ENCODE data around the gene CADPS. TPM values are rescaled to one million over a fixed set of nuclear protein-coding genes. Genes with fewer than 3 reads are reported as not detected.

CADPS gene
- total RNA-seq, 1 experiment from 2014 or later, result not detected

DNA sequence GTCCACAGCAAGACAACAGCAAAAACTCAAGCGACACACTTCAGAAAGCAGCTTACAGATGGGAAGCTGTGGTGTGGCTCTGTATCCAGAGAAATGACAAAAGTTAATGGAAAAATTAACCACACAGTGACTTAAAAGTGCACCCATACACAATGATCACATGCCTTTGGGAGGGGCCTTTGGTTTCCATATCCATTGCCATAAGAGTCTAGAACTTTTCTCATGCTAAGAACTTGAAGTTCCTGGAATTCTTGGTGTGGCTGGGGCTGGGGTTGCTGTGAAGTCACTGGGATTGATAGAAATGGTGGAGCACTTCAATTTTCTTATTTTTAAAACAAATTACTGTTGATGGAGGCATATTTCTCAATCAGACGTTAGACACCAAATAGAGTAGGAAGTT is 393.3 kb downstream of the CADPS start:
- Histone ChIP-seq H3K27me3 (ENCODE audit: control insufficient read depth, insufficient read depth, low read length) (no peaks in the 10 kb centered on the region), H3K4me3 (ENCODE audit: low read depth in 2 of 2, low read length in 2 of 2) (no peak overlapping the region), H3K9me3 (ENCODE audit: control insufficient read depth, insufficient read depth, low read depth, low read length) (no peaks in the 10 kb centered on the region), H3K36me3 (ENCODE audit: control insufficient read depth, insufficient read depth, low read length) (no peaks in the 10 kb centered on the region), H3K4me1 (ENCODE audit: control insufficient read depth, insufficient read depth, low read length) (no peaks in the 10 kb centered on the region), H3K27ac (ENCODE audit: low read length) (no peak overlapping the region)
- TF ChIP-seq TCF7L2 (IDR thresholded peaks at IDR 0.05; ENCODE audit: low read depth, low read length) (no peak), CTCF (IDR thresholded peaks at IDR 0.05) (no peak), POLR2AphosphoS5 (IDR thresholded peaks at IDR 0.05; ENCODE audit: low read depth, low read length) (no peak), SIN3A (IDR thresholded peaks at IDR 0.05; ENCODE audit: borderline replicate concordance, insufficient read depth, low read depth, low read length) (no peak)
- TF ChIP-seq, protein P1, sequence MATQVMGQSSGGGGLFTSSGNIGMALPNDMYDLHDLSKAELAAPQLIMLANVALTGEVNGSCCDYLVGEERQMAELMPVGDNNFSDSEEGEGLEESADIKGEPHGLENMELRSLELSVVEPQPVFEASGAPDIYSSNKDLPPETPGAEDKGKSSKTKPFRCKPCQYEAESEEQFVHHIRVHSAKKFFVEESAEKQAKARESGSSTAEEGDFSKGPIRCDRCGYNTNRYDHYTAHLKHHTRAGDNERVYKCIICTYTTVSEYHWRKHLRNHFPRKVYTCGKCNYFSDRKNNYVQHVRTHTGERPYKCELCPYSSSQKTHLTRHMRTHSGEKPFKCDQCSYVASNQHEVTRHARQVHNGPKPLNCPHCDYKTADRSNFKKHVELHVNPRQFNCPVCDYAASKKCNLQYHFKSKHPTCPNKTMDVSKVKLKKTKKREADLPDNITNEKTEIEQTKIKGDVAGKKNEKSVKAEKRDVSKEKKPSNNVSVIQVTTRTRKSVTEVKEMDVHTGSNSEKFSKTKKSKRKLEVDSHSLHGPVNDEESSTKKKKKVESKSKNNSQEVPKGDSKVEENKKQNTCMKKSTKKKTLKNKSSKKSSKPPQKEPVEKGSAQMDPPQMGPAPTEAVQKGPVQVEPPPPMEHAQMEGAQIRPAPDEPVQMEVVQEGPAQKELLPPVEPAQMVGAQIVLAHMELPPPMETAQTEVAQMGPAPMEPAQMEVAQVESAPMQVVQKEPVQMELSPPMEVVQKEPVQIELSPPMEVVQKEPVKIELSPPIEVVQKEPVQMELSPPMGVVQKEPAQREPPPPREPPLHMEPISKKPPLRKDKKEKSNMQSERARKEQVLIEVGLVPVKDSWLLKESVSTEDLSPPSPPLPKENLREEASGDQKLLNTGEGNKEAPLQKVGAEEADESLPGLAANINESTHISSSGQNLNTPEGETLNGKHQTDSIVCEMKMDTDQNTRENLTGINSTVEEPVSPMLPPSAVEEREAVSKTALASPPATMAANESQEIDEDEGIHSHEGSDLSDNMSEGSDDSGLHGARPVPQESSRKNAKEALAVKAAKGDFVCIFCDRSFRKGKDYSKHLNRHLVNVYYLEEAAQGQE (IDR thresholded peaks at IDR 0.05; ENCODE audit: insufficient read depth in 1 of 2, low read depth in 2 of 2, low read length in 1 of 2), result no peak
- no peak for ATAC-seq
- CTCF ChIA-PET, result no interaction called here
- intact Hi-C loops (cut with micrococcal nuclease; ENCODE audit: unreplicated experiment), result no loop called here
- POLR2A ChIA-PET, result no interaction called here
- BruUV-seq (replicated peaks), result no TSS peak
- in situ Hi-C loops (cut with HindIII; ENCODE audit: low pct_unique_long_range_greater_than_20kb, low sequenced_read_pairs), result no loop called here
- DNase-seq (ENCODE audit: low read depth, low spot score), result no peak

DNA sequence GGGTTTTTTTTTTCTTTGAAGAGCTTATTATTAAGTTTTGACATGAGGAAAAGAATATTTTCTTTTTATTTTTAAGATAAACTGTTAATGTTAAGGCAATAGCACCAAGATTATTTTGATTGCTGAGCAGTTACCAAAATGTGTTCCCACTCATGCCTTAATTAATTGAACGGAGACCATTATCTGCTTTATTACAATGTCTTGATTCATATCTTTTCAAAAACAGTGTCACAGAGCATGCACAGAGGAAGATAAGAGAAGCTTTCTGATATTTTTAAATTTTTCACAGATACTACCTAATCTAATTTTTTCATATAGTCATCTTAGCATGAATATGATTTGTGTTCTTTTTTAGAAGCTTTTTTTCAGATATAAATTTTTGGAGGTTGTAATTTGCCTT is 395.2 kb downstream of the CADPS start:
- H3K27me3 ChIP-seq (ENCODE audit: control insufficient read depth, insufficient read depth, low read length), result no peaks in the 10 kb centered on the region
- H3K4me3 ChIP-seq (ENCODE audit: low read depth in 2 of 2, low read length in 2 of 2), result no peak overlapping the region
- H3K27ac ChIP-seq (ENCODE audit: low read length), result no peak overlapping the region
- no TSS peak for BruUV-seq (replicated peaks)
- TF ChIP-seq, protein P1 (IDR thresholded peaks at IDR 0.05; ENCODE audit: insufficient read depth in 1 of 2, low read depth in 2 of 2, low read length in 1 of 2), result no peak
- TF ChIP-seq TCF7L2 (IDR thresholded peaks at IDR 0.05; ENCODE audit: low read depth, low read length) (no peak), POLR2AphosphoS5 (IDR thresholded peaks at IDR 0.05; ENCODE audit: low read depth, low read length) (no peak), SIN3A (IDR thresholded peaks at IDR 0.05; ENCODE audit: borderline replicate concordance, insufficient read depth, low read depth, low read length) (no peak), CTCF (IDR thresholded peaks at IDR 0.05) (no peak)
- POLR2A ChIA-PET, result no interaction called here
- H3K4me1 ChIP-seq (ENCODE audit: control insufficient read depth, insufficient read depth, low read length), result no peaks in the 10 kb centered on the region
- no peaks in the 10 kb centered on the region for H3K36me3 ChIP-seq (ENCODE audit: control insufficient read depth, insufficient read depth, low read length)
- H3K9me3 ChIP-seq (ENCODE audit: control insufficient read depth, insufficient read depth, low read depth, low read length), result no peaks in the 10 kb centered on the region
- intact Hi-C loops (cut with micrococcal nuclease; ENCODE audit: unreplicated experiment) (no loop called here), in situ Hi-C loops (cut with HindIII; ENCODE audit: low pct_unique_long_range_greater_than_20kb, low sequenced_read_pairs) (no loop called here)
- CTCF ChIA-PET, result no interaction called here
- no peak for DNase-seq (ENCODE audit: low read depth, low spot score)
- no peak for ATAC-seq
